GM12878 (cell line): ENCODE results near the gene PRKAG2. TPM values are rescaled to one million over a fixed set of nuclear protein-coding genes. Genes with fewer than 3 reads are reported as not detected.

Experiments
- BACH1 ChIP-seq: fragments of 450-650 bp; IDR thresholded peaks from 2 replicates; pipeline ENCODE4 v1.6.1; 2017; ENCODE audit warnings: mild to moderate bottlenecking, borderline replicate concordance
- NFYB ChIP-seq: IDR thresholded peaks from 2 replicates; pipeline ENCODE4 v1.6.1; 2011; ENCODE audit warnings: low read depth, mild to moderate bottlenecking, low read length, improper control_type of control experiment, moderate library complexity; ENCODE audit not compliant: insufficient read depth
- PML ChIP-seq: IDR thresholded peaks from 2 replicates; pipeline ENCODE4 v1.6.1; 2012; ENCODE audit warnings: low read length, inconsistent platforms
- polyA plus RNA-seq, 11 experiments: library from polyadenylated mRNA; depleted of rRNA in 4 of 11; unstranded in 6 of 11; stranded (reverse) in 5 of 11; fragments of >200 nt; fragmentation: Nextera tagmentation in 4 of 11; fragmentation: Illumina TruSeq in 1 of 11; extraction: Ambion mirVana in 4 of 11; extraction: Trizol in 1 of 11; gene quantifications; 1 replicate in 1 of 11; 2 replicates in 10 of 11; pipeline versions ENCODE4 v1.2.1 to v1.2.3, GENCODE V29; 2011 to 2016; ENCODE audit warnings: inconsistent platforms in 2 of 11, missing spikeins in 2 of 11, low read depth in 1 of 11
- total RNA-seq, 4 experiments: library from RNA; depleted of rRNA in 3 of 4; stranded (reverse); fragments of >200 nt in 3 of 4; fragmentation: Illumina TruSeq in 1 of 4; extraction: Trizol in 1 of 4; gene quantifications; 2 replicates each; pipeline versions ENCODE4 v1.2.1 to v1.2.3, GENCODE V29; 2013 to 2021
- TF ChIP-seq, protein P1 (sequence below): fragments of 450-650 bp; IDR thresholded peaks from 2 replicates; pipeline ENCODE4 v1.6.1; 2017; ENCODE audit warnings: antibody characterized with exemption, mild to moderate bottlenecking, moderate library complexity
- TF ChIP-seq, protein P2 (sequence below): IDR thresholded peaks from 2 replicates; pipeline ENCODE4 v1.6.1; 2011; ENCODE audit warnings: borderline replicate concordance, low read depth, mild to moderate bottlenecking, moderate library complexity, mixed read lengths, low read length; ENCODE audit not compliant: insufficient read depth; ENCODE audit errors: extremely low read length
- TF ChIP-seq, protein P3 (sequence below): fragments of 450-650 bp; formaldehyde crosslinking; IDR thresholded peaks from 2 replicates; pipeline ENCODE4 v1.5.0; 2022; ENCODE audit warnings: mild to moderate bottlenecking, missing genetic modification characterization
- TF ChIP-seq, protein P4 (sequence below): fragments of 450-650 bp; IDR thresholded peaks from 2 replicates; pipeline ENCODE4 v1.6.1; 2017; ENCODE audit warnings: borderline replicate concordance

Gene PRKAG2
- total and polyA plus RNA-seq, 10 of the 15 experiments (the other 5 are each of a cell fraction or from before 2014, with no cell fraction given) = 3.4 to 8.9 (median 6.8) TPM

DNA sequence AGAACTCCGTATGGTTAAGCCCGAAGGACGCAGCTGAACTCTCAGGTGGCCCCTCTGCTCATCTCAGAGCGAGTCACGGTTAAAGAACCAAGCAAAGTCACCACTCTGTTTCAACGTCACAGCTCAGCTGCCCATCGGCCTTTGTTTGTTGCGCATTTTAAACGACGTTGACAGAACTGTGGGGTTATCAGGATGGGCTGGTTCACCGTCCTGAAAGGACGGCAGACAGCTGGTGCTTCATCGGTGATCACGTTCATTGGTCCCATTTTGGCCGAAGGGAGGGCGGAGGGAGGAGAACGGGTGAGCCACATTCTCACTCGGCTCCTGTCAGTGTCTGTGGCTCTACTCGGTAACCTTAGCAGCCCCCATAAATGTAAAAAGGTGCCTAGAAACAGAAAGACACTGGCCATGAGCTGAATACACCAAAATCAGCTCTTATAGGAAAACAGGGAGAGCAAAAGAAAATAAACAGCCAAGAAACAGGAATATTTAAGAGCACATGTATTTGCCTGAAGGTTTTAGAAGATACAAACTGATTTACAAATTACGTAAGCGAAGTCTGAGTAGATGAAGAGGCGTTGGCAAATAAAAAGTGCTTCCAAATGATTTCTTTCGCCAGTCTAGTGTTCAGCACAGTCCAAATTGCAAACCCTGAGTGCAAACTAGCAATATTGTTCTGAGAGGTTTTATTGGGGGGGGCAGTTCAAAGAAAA, 8.4 kb downstream of the PRKAG2 start (continued):
- TF ChIP-seq, protein P1, sequence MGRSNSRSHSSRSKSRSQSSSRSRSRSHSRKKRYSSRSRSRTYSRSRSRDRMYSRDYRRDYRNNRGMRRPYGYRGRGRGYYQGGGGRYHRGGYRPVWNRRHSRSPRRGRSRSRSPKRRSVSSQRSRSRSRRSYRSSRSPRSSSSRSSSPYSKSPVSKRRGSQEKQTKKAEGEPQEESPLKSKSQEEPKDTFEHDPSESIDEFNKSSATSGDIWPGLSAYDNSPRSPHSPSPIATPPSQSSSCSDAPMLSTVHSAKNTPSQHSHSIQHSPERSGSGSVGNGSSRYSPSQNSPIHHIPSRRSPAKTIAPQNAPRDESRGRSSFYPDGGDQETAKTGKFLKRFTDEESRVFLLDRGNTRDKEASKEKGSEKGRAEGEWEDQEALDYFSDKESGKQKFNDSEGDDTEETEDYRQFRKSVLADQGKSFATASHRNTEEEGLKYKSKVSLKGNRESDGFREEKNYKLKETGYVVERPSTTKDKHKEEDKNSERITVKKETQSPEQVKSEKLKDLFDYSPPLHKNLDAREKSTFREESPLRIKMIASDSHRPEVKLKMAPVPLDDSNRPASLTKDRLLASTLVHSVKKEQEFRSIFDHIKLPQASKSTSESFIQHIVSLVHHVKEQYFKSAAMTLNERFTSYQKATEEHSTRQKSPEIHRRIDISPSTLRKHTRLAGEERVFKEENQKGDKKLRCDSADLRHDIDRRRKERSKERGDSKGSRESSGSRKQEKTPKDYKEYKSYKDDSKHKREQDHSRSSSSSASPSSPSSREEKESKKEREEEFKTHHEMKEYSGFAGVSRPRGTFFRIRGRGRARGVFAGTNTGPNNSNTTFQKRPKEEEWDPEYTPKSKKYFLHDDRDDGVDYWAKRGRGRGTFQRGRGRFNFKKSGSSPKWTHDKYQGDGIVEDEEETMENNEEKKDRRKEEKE = no peak
- TF ChIP-seq, protein P2, sequence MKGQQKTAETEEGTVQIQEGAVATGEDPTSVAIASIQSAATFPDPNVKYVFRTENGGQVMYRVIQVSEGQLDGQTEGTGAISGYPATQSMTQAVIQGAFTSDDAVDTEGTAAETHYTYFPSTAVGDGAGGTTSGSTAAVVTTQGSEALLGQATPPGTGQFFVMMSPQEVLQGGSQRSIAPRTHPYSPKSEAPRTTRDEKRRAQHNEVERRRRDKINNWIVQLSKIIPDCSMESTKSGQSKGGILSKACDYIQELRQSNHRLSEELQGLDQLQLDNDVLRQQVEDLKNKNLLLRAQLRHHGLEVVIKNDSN = no peak
- no peak for TF ChIP-seq NFYB
- TF ChIP-seq, protein P3, sequence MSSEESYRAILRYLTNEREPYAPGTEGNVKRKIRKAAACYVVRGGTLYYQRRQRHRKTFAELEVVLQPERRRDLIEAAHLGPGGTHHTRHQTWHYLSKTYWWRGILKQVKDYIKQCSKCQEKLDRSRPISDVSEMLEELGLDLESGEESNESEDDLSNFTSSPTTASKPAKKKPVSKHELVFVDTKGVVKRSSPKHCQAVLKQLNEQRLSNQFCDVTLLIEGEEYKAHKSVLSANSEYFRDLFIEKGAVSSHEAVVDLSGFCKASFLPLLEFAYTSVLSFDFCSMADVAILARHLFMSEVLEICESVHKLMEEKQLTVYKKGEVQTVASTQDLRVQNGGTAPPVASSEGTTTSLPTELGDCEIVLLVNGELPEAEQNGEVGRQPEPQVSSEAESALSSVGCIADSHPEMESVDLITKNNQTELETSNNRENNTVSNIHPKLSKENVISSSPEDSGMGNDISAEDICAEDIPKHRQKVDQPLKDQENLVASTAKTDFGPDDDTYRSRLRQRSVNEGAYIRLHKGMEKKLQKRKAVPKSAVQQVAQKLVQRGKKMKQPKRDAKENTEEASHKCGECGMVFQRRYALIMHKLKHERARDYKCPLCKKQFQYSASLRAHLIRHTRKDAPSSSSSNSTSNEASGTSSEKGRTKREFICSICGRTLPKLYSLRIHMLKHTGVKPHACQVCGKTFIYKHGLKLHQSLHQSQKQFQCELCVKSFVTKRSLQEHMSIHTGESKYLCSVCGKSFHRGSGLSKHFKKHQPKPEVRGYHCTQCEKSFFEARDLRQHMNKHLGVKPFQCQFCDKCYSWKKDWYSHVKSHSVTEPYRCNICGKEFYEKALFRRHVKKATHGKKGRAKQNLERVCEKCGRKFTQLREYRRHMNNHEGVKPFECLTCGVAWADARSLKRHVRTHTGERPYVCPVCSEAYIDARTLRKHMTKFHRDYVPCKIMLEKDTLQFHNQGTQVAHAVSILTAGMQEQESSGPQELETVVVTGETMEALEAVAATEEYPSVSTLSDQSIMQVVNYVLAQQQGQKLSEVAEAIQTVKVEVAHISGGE = no peak
- TF ChIP-seq, protein P4, sequence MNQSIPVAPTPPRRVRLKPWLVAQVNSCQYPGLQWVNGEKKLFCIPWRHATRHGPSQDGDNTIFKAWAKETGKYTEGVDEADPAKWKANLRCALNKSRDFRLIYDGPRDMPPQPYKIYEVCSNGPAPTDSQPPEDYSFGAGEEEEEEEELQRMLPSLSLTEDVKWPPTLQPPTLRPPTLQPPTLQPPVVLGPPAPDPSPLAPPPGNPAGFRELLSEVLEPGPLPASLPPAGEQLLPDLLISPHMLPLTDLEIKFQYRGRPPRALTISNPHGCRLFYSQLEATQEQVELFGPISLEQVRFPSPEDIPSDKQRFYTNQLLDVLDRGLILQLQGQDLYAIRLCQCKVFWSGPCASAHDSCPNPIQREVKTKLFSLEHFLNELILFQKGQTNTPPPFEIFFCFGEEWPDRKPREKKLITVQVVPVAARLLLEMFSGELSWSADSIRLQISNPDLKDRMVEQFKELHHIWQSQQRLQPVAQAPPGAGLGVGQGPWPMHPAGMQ = no peak
- TF ChIP-seq PML = no peak
- no peak for TF ChIP-seq BACH1
